SU-DHL-6 (cell line): Measurements from ENCODE around the gene C1QTNF7.

Source experiments
- H2AFZ ChIP-seq: fragments of 200-600 bp; sonication (generic); 2 replicates; pipeline ENCODE4 v1.6.1; 2014; ENCODE audit warnings: low read depth, mild to moderate bottlenecking, moderate library complexity, mixed read lengths, antibody characterized with exemption, low read length; ENCODE audit not compliant: severe bottlenecking
- H3F3A ChIP-seq: fragments of 200-600 bp; shearing (Covaris generic); 2 replicates; pipeline ENCODE4 v1.6.0; 2016; ENCODE audit warnings: antibody characterized with exemption, mild to moderate bottlenecking; ENCODE audit not compliant: insufficient read depth
- H3K27ac ChIP-seq: fragments of 200-600 bp; sonication (generic); 2 replicates; pipeline ENCODE4 v1.5.1; 2016; ENCODE audit warnings: low read depth, mild to moderate bottlenecking, low read length, moderate library complexity, mixed read lengths
- H3K27me3 ChIP-seq: fragments of 200-600 bp; sonication (generic), shearing (Covaris generic); 2 replicates; pipeline ENCODE4 v1.6.0; 2014; ENCODE audit warnings: mild to moderate bottlenecking, low read length
- H3K36me3 ChIP-seq: fragments of 200-600 bp; sonication (generic); 2 replicates; pipeline ENCODE4 v1.6.1; 2014; ENCODE audit warnings: mild to moderate bottlenecking, low read length, mixed read lengths
- H3K4me2 ChIP-seq: fragments of 300-600, 200-600 bp; shearing (Covaris generic), sonication (generic); 2 replicates; pipeline ENCODE4 v1.6.0; 2014; ENCODE audit warnings: low read length, low read depth, mild to moderate bottlenecking; ENCODE audit not compliant: poor library complexity, severe bottlenecking
- H3K4me3 ChIP-seq: fragments of 200-600 bp; sonication (generic); 2 replicates; pipeline ENCODE4 v1.5.1; 2014; ENCODE audit warnings: antibody characterized with exemption, low read length, mild to moderate bottlenecking, mixed read lengths; ENCODE audit not compliant: insufficient read depth, poor library complexity, severe bottlenecking
- H3K79me2 ChIP-seq: fragments of 200-600 bp; sonication (generic); 2 replicates; pipeline ENCODE4 v1.6.1; 2014; ENCODE audit warnings: mild to moderate bottlenecking, low read length, moderate library complexity; ENCODE audit not compliant: insufficient read depth
- H3K9ac ChIP-seq: fragments of 200-600 bp; sonication (generic); 2 replicates; pipeline ENCODE4 v1.7.0; 2014; ENCODE audit warnings: mild to moderate bottlenecking, low read length
- H3K9me2 ChIP-seq: fragments of 200-600 bp; sonication (generic); replicated peaks from 2 replicates; pipeline ENCODE4 v1.6.1; 2014; ENCODE audit warnings: low read length; ENCODE audit not compliant: insufficient read depth
- H3K9me3 ChIP-seq: fragments of 200-600 bp; sonication (generic); 2 replicates; pipeline ENCODE4 v1.6.1; 2014; ENCODE audit warnings: low read length, mixed read lengths; ENCODE audit not compliant: insufficient read depth
- H4K20me1 ChIP-seq: fragments of 200-600 bp; sonication (generic); 2 replicates; pipeline ENCODE4 v1.6.1; 2014; ENCODE audit warnings: low read depth, mild to moderate bottlenecking, antibody characterized with exemption, low read length, moderate library complexity, mixed read lengths
- CTCF ChIP-seq: fragments of 200-600 bp; sonication (generic); IDR thresholded peaks from one replicate; pipeline ENCODE4 v1.5.1; 2017; ENCODE audit warnings: antibody characterized with exemption, mild to moderate bottlenecking, low read length, moderate library complexity; ENCODE audit not compliant: insufficient read depth, poor library complexity, severe bottlenecking
- EZH2phosphoT487 ChIP-seq: fragments of 200-600 bp; sonication (generic), shearing (Covaris generic); conservative IDR thresholded peaks from 2 replicates; pipeline ENCODE4 v1.6.1; 2018; ENCODE audit warnings: mild to moderate bottlenecking, antibody characterized with exemption, low read length, moderate library complexity, mixed read lengths

The C1QTNF7 gene

GRCh38 chr4:15414551-15415091 lies 13.2 kb upstream of the C1QTNF7 start:
- no peaks in the 10 kb centered on the region for H3K36me3 ChIP-seq
- H3K4me2 ChIP-seq: no peak overlapping the region
- H2AFZ ChIP-seq: no peak overlapping the region
- no peak overlapping the region for H3K27ac ChIP-seq
- H4K20me1 ChIP-seq: no peaks in the 10 kb centered on the region
- H3K9me2 ChIP-seq: no peaks in the 10 kb centered on the region
- TF ChIP-seq EZH2phosphoT487: no peak
- TF ChIP-seq CTCF: no peak
- no peaks in the 10 kb centered on the region for H3F3A ChIP-seq
- no peaks in the 10 kb centered on the region for H3K27me3 ChIP-seq
- no peaks in the 10 kb centered on the region for H3K79me2 ChIP-seq
- H3K9me3 ChIP-seq: no peaks in the 10 kb centered on the region
- H3K4me3 ChIP-seq: no peak overlapping the region
- H3K9ac ChIP-seq: no peak overlapping the region

GRCh38 chr4:15416357-15417232 lies 11.2 kb upstream of the C1QTNF7 start:
- Histone ChIP-seq H4K20me1 (no peaks in the 10 kb centered on the region), H3K9me3 (no peaks in the 10 kb centered on the region), H3K27ac (no peak overlapping the region), H3K9me2 (no peaks in the 10 kb centered on the region), H3K36me3 (no peaks in the 10 kb centered on the region), H3K4me3 (no peak overlapping the region), H2AFZ (no peak overlapping the region), H3F3A (no peaks in the 10 kb centered on the region), H3K79me2 (no peaks in the 10 kb centered on the region), H3K4me2 (no peak overlapping the region), H3K9ac (no peak overlapping the region), H3K27me3 (no peaks in the 10 kb centered on the region)
- TF ChIP-seq CTCF: no peak

- TF ChIP-seq CTCF (no peak), EZH2phosphoT487 (no peak)
- no peaks in the 10 kb centered on the region for H3K79me2 ChIP-seq
These were observed 10.6 kb upstream of the C1QTNF7 start for GRCh38 chr4:15417233-15417660.

More at GRCh38 chr4:15417233-15417660, 10.6 kb upstream of the C1QTNF7 start:
- Histone ChIP-seq H4K20me1 (no peaks in the 10 kb centered on the region), H3K9me3 (no peaks in the 10 kb centered on the region), H3K4me3 (no peak overlapping the region), H3K36me3 (no peaks in the 10 kb centered on the region), H3K4me2 (no peak overlapping the region), H3K9ac (no peak overlapping the region), H3K27ac (no peak overlapping the region), H3K27me3 (no peaks in the 10 kb centered on the region), H3K9me2 (no peaks in the 10 kb centered on the region), H2AFZ (no peak overlapping the region), H3F3A (no peaks in the 10 kb centered on the region)
